Activated T-cell treated with anti-CD3 and anti-CD28 coated beads, Interleukin-2, amount 50 U/mL, for 72 hours (primary cell): ENCODE measurements around the gene DMGDH. TPM values are rescaled to one million over a fixed set of nuclear protein-coding genes. Genes with fewer than 3 reads are reported as not detected.
A peak's percentile ranks its signal among the peaks of the same experiment; 100 is the strongest.
"Not testable (repeated sequence)": the region's sequence is repeated elsewhere in the genome, so short reads cannot be mapped to it uniquely, and the experiment has no call there.

Experiments
- ATAC-seq, 2 donors: fragments of 150-1000 bp; cut with Tn5 transposase; replicated peaks in 1 of 2; 2 replicates each; pipeline ENCODE4 v1.10.0; 2021; ENCODE audit warnings: moderate library complexity in 2 of 2, mild to moderate bottlenecking in 1 of 2
- DNase-seq, 2 donors: peaks; one replicate each; pipeline ENCODE4 v3.0.0; 2021 to 2022; ENCODE audit warnings: mixed read lengths in 1 of 2
- H3K27ac Mint-ChIP-seq: one replicate; pipeline ENCODE4 v1.8.0; 2022; ENCODE audit warnings: mild to moderate bottlenecking, moderate library complexity, mixed read lengths
- H3K27me3 Mint-ChIP-seq: one replicate; pipeline ENCODE4 v1.8.0; 2022; ENCODE audit warnings: low read depth, mixed read lengths
- H3K36me3 Mint-ChIP-seq, 2 donors: one replicate each; pipeline ENCODE4 v1.8.0; 2022; ENCODE audit warnings: mixed read lengths in 2 of 2, mild to moderate bottlenecking in 1 of 2; ENCODE audit not compliant: insufficient read depth in 2 of 2
- H3K4me1 Mint-ChIP-seq: one replicate; pipeline ENCODE4 v1.8.0; 2022; ENCODE audit warnings: low read depth, mixed read lengths
- H3K4me3 Mint-ChIP-seq, 2 donors: one replicate each; pipeline ENCODE4 v1.8.0; 2022; ENCODE audit warnings: mild to moderate bottlenecking in 2 of 2, mixed read lengths in 2 of 2, moderate library complexity in 2 of 2
- H3K9me3 Mint-ChIP-seq, 2 donors: one replicate each; pipeline ENCODE4 v1.8.0; 2022; ENCODE audit warnings: mixed read lengths in 2 of 2
- total RNA-seq, 2 donors: library from RNA; stranded (reverse); gene quantifications; one replicate each; pipeline ENCODE4 v1.2.3, GENCODE V29; 2022

Gene DMGDH
- total RNA-seq, 2 donors from 2014 or later: 19.2 to 21.4 TPM

DNA sequence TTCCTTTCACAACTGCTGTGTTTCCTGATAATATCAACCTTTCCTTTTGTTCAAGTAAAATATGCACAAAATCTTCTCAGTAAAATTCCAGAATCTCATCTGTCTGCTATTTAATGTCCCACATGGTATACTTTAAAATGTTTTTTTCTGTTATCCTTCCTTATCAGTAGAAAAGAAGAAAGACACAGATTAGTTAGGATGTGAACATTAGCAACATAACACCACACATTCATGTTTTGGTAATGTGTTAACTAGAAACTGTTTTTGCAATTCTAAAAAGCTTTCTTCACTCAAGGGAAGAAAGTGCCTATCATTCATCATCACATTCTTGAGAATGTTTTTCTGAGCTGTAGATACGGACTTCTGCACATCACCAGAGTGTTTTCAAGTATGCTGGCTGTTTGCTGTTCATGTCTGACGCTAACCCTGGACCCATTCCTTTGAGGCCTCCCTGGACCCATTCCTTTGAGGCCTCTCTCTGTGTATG, 73.9 kb downstream of the DMGDH start:
- no peaks in the 10 kb centered on the region for H3K27me3 Mint-ChIP-seq
- H3K36me3 Mint-ChIP-seq: no peaks in the 10 kb centered on the region
- peaks cover 12% of the 10 kb centered on the region for H3K4me1 Mint-ChIP-seq
- DNase-seq: no peak
- H3K4me3 Mint-ChIP-seq: no peak overlapping the region
- ATAC-seq: no peak
- no peak overlapping the region for H3K27ac Mint-ChIP-seq
- H3K9me3 Mint-ChIP-seq: no peaks in the 10 kb centered on the region

- ATAC-seq (peak; percentile 65 to 76), DNase-seq (no peak)
- no peak overlapping the region for H3K27ac Mint-ChIP-seq
- H3K27me3 Mint-ChIP-seq: no peaks in the 10 kb centered on the region
- H3K4me1 Mint-ChIP-seq: peaks cover 12% of the 10 kb centered on the region
- no peaks in the 10 kb centered on the region for H3K9me3 Mint-ChIP-seq
- H3K4me3 Mint-ChIP-seq: no peak overlapping the region
- no peaks in the 10 kb centered on the region for H3K36me3 Mint-ChIP-seq
Measured at GRCh38 chr5:78993165-78993564, 76.3 kb downstream of the DMGDH start.

- H3K27me3 Mint-ChIP-seq: no peaks in the 10 kb centered on the region
- H3K36me3 Mint-ChIP-seq: no peaks in the 10 kb centered on the region
- H3K9me3 Mint-ChIP-seq: no peaks in the 10 kb centered on the region
- ATAC-seq (no peak), DNase-seq (no peak)
- H3K4me3 Mint-ChIP-seq: no peak overlapping the region
- no peak overlapping the region for H3K27ac Mint-ChIP-seq
- H3K4me1 Mint-ChIP-seq: peaks cover 12% of the 10 kb centered on the region
Measured at GRCh38 chr5:78992146-78992545, 77.3 kb downstream of the DMGDH start.

DNA sequence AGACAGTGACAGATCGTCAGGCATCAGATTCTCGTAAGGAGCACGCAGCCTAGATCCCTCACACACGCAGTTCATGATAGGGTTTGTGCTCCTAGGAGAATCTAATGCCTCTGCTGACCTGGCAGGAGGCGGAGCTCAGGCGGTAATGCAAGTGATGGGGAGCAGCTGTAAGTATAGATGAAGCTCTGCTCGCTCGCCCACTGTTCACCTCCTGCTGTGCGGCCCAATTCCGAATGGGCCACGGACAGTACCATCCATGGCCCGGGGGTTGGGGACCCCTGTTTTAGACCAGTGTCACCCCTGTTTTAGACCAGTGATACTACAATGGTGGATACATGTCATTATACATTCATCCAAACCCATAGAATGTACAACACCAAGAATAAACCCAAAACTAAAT, 80.4 kb downstream of the DMGDH start:
- Mint-ChIP-seq H3K4me1 (peaks cover 29% of the 10 kb centered on the region), H3K36me3 (no peaks in the 10 kb centered on the region), H3K27ac (no peak overlapping the region), H3K4me3 (no peak overlapping the region), H3K9me3 (no peaks in the 10 kb centered on the region), H3K27me3 (no peaks in the 10 kb centered on the region)
- ATAC-seq: no peak
- DNase-seq: no peak

DNA sequence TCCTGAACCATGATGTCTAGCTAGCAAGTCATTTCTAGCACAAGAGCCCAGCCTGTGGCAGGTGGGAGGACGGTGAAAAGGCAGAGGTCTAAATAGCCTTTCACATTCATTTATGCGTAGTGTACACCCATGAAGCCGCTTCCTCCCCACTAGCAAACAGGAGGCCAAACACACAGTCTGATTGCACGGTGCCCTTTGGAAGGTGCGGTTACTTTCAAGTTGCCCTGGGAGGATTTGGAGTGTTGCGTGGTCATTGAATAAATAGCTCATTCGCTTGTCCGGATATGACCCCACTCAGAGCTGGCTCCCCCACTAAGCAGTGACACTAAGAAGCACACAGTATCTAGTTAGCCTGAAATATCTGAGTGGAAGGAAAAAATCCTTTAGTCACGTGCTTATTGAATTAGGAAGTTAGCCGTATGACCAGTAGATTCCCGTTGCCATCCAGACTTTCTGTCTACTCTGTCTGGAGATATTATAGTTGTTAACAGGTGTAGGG, 83.7 kb downstream of the DMGDH start:
- H3K27me3 Mint-ChIP-seq: no peaks in the 10 kb centered on the region
- no peaks in the 10 kb centered on the region for H3K36me3 Mint-ChIP-seq
- H3K4me1 Mint-ChIP-seq: peaks cover 38% of the 10 kb centered on the region
- peak; percentile 69 to 81 for DNase-seq
- no peaks in the 10 kb centered on the region for H3K9me3 Mint-ChIP-seq
- H3K27ac Mint-ChIP-seq: peak overlapping the region; percentile 100
- H3K4me3 Mint-ChIP-seq: peak overlapping the region; percentile 91 to 100
- peak; percentile 78 to 79 for ATAC-seq

GRCh38 chr5:78985116-78985724, 84.3 kb downstream of the DMGDH start, which contains the start of gene ARSB:
ARSB (minus strand) TSS chr5:78985310; CDS start chr5:78985248, 62 bp downstream.
- Mint-ChIP-seq H3K4me1 (peaks cover 38% of the 10 kb centered on the region), H3K27ac (peak within 1 kb of the TSS; percentile 100), H3K9me3 (no peaks in the 10 kb centered on the region), H3K27me3 (no peaks in the 10 kb centered on the region), H3K4me3 (peak within 1 kb of the TSS; percentile 91 to 100), H3K36me3 (no peaks in the 10 kb centered on the region)
- peak; percentile 72 to 76 for DNase-seq
- peak; percentile 54 to 63 for ATAC-seq

GRCh38 chr5:78984439-78985115, 84.9 kb downstream of the DMGDH start:
- Mint-ChIP-seq H3K4me3 (peak overlapping the region; percentile 89 to 94), H3K27me3 (no peaks in the 10 kb centered on the region), H3K9me3 (no peaks in the 10 kb centered on the region), H3K36me3 (no peaks in the 10 kb centered on the region), H3K4me1 (peaks cover 41% of the 10 kb centered on the region), H3K27ac (peak overlapping the region; percentile 94)
- peak; percentile 78 to 86 for DNase-seq
- peak; percentile 61 to 64 for ATAC-seq

- no peaks in the 10 kb centered on the region for H3K9me3 Mint-ChIP-seq
- peak overlapping the region; percentile 93 for H3K27ac Mint-ChIP-seq
- H3K4me3 Mint-ChIP-seq: peak overlapping the region; percentile 89 to 94
- ATAC-seq (no peak), DNase-seq (no peak)
- H3K27me3 Mint-ChIP-seq: no peaks in the 10 kb centered on the region
- H3K4me1 Mint-ChIP-seq: peaks cover 49% of the 10 kb centered on the region
- no peaks in the 10 kb centered on the region for H3K36me3 Mint-ChIP-seq
Measured at GRCh38 chr5:78983601-78984438, 85.7 kb downstream of the DMGDH start.

DNA sequence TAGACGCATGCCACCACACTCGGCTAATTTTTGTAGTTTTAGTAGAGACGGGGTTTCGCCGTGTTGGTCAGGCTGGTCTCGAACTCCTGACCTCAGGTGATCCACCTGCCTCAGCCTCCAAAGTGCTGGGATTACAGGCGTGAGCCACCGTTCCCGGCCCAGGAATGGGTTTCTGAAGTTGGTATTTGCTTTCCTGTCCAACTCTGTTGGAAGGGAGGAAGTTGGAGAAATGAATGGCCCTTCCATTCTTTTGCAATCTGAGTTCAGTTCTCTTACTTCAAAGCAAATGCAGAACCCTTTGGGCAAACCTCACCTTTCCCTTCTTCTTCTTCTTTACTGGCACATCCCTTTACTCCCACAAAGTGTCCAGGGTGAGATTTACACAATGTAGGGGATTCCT, 86.3 kb downstream of the DMGDH start:
- peak overlapping the region; percentile 89 to 94 for H3K4me3 Mint-ChIP-seq
- not testable (repeated sequence) for H3K27me3 Mint-ChIP-seq, H3K36me3 Mint-ChIP-seq, H3K27ac Mint-ChIP-seq, ATAC-seq, DNase-seq, H3K9me3 Mint-ChIP-seq
- H3K4me1 Mint-ChIP-seq: peaks cover 54% of the 10 kb centered on the region

DNA sequence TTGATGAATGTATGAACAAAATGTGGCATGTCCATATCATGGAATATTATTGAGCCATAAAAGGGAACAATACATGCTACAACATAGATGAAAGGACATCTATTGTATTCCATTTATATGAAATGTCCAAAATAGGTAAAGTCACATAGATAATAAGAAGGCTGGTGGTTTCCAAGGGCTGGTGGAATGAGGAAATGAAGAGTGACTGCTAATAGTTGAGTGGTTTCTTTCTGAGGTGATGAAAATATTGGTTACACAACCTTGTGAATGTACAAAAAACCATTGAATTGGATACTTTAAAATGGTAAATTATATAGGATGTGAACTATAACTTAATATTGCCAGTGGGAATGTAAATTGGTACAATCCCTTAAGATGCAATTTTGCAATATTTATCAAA, 89.6 kb downstream of the DMGDH start:
- H3K9me3 Mint-ChIP-seq: no peaks in the 10 kb centered on the region
- no peak for ATAC-seq
- H3K36me3 Mint-ChIP-seq: no peaks in the 10 kb centered on the region
- no peak overlapping the region for H3K4me3 Mint-ChIP-seq
- no peaks in the 10 kb centered on the region for H3K27me3 Mint-ChIP-seq
- H3K4me1 Mint-ChIP-seq: peaks cover 40% of the 10 kb centered on the region
- DNase-seq: no peak
- no peak overlapping the region for H3K27ac Mint-ChIP-seq

- no peak for DNase-seq
- H3K27ac Mint-ChIP-seq: no peak overlapping the region
- H3K9me3 Mint-ChIP-seq: no peaks in the 10 kb centered on the region
- no peaks in the 10 kb centered on the region for H3K27me3 Mint-ChIP-seq
- H3K4me1 Mint-ChIP-seq: peaks cover 39% of the 10 kb centered on the region
- no peak overlapping the region for H3K4me3 Mint-ChIP-seq
- no peaks in the 10 kb centered on the region for H3K36me3 Mint-ChIP-seq
- ATAC-seq: peak in 1 of 2 donors; percentile 16
Measured at GRCh38 chr5:78979117-78979742, 90.2 kb downstream of the DMGDH start.

DNA sequence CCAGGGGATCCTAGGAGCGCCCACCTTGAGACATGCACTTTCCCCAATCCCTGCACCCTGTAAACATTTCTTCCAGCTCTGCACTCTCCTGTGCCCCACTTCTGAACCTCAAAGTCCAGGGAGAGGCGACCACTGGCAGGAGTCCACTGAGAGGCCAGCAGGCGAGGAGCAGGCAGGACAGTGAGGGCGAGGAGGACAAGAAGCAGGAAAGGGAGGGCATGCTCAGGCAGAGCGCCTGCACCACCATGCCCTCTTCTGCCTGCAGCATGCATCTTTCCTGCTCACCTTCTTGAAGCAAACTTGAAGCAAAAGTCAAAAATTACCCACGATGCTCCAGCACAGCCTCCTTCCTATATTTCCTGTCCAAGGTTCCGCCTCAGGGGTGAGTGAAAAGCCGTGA, 94.4 kb downstream of the DMGDH start:
- H3K4me1 Mint-ChIP-seq: peaks cover 16% of the 10 kb centered on the region
- no peaks in the 10 kb centered on the region for H3K36me3 Mint-ChIP-seq
- H3K9me3 Mint-ChIP-seq: no peaks in the 10 kb centered on the region
- no peaks in the 10 kb centered on the region for H3K27me3 Mint-ChIP-seq
- no peak for DNase-seq
- no peak overlapping the region for H3K4me3 Mint-ChIP-seq
- H3K27ac Mint-ChIP-seq: no peak overlapping the region
- ATAC-seq: no peak
